DND-41 (cell line): ENCODE measurements around the gene SMTNL1.

Experiments used
- EZH2 ChIP-seq: IDR thresholded peaks from 3 replicates; pipeline ENCODE4 v1.6.1; 2012; ENCODE audit warnings: borderline replicate concordance, low read depth, mild to moderate bottlenecking, moderate library complexity, low read length, inconsistent platforms; ENCODE audit not compliant: severe bottlenecking
- TF ChIP-seq, protein P1 (sequence below): IDR thresholded peaks from 2 replicates; pipeline ENCODE4 v1.5.1; 2012; ENCODE audit warnings: borderline replicate concordance, low read length, moderate library complexity, mild to moderate bottlenecking; ENCODE audit not compliant: poor library complexity, severe bottlenecking; ENCODE audit errors: extremely low read depth

DNA sequence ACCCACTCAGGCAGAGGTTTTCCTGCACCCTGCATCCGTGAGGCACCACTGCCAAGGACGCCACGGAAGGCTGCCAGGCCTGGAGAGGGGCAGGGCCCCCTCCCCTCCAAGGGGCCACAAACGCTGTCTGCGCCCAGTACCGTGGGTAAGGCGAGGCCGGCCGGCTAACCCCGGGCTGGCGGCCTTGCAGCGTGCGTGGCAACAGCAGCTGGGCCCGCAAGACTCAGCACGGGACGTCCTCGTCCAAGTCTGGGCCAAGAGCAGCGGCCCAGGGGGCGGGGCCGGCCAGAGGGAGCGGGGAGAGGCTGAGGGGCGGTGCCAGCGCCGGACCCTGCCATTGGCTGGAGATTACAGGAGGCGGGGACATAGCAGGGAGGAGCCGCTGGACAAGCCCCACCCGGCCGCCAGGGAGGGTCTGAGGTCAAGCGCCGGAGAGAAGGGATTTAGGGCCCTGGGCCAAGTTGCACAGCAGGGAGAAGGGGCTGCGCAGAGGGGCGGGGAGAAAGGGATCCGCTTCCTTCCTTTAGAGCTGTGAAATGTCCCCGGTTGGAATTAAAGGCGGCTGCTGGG is 37.9 kb upstream of the SMTNL1 start:
- no peak for TF ChIP-seq EZH2
- TF ChIP-seq, protein P1, sequence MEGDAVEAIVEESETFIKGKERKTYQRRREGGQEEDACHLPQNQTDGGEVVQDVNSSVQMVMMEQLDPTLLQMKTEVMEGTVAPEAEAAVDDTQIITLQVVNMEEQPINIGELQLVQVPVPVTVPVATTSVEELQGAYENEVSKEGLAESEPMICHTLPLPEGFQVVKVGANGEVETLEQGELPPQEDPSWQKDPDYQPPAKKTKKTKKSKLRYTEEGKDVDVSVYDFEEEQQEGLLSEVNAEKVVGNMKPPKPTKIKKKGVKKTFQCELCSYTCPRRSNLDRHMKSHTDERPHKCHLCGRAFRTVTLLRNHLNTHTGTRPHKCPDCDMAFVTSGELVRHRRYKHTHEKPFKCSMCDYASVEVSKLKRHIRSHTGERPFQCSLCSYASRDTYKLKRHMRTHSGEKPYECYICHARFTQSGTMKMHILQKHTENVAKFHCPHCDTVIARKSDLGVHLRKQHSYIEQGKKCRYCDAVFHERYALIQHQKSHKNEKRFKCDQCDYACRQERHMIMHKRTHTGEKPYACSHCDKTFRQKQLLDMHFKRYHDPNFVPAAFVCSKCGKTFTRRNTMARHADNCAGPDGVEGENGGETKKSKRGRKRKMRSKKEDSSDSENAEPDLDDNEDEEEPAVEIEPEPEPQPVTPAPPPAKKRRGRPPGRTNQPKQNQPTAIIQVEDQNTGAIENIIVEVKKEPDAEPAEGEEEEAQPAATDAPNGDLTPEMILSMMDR, result no peak
